ENCODE results near the gene NAA10.

Gene NAA10

DNA sequence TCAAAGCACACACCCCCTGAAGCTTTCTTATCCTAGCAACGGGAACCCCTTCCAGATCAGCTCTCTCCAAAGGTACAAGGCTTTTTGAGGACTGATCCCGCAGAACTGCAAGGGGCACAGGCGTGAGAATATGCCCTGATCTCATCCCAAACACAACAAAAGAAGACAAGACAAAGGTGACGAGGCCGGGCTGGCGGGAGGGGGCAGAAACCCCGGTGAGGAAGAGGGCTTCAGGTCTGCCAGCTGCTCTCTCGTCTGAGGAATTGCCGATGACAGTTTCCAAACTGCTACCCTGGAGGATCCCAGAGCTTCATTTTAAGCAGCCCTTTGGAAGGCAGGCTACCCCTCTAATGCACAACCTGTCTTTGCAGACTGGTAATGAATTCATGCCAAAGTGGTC is 33.4 kb upstream of the NAA10 start:
- Histone ChIP-seq H3K27ac (peak overlapping the region; percentile 99), H3K9me3 (no peaks in the 10 kb centered on the region), H3K4me1 (ENCODE audit: control insufficient read depth in 1 of 2, insufficient read depth in 1 of 2, low read depth in 1 of 2, low read length in 1 of 2) (peaks cover 50 to 53% of the 10 kb centered on the region in 2 experiments), H3K36me3 (no peaks in the 10 kb centered on the region), H3K27me3 (no peaks in the 10 kb centered on the region), H3K4me3 (ENCODE audit: low read depth in 1 of 2, low read length in 1 of 2) (peak overlapping the region in 1 of 2 experiments; percentile 99)
- TF ChIP-seq, protein P1, sequence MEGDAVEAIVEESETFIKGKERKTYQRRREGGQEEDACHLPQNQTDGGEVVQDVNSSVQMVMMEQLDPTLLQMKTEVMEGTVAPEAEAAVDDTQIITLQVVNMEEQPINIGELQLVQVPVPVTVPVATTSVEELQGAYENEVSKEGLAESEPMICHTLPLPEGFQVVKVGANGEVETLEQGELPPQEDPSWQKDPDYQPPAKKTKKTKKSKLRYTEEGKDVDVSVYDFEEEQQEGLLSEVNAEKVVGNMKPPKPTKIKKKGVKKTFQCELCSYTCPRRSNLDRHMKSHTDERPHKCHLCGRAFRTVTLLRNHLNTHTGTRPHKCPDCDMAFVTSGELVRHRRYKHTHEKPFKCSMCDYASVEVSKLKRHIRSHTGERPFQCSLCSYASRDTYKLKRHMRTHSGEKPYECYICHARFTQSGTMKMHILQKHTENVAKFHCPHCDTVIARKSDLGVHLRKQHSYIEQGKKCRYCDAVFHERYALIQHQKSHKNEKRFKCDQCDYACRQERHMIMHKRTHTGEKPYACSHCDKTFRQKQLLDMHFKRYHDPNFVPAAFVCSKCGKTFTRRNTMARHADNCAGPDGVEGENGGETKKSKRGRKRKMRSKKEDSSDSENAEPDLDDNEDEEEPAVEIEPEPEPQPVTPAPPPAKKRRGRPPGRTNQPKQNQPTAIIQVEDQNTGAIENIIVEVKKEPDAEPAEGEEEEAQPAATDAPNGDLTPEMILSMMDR (IDR thresholded peaks at IDR 0.05) = no peak

DNA sequence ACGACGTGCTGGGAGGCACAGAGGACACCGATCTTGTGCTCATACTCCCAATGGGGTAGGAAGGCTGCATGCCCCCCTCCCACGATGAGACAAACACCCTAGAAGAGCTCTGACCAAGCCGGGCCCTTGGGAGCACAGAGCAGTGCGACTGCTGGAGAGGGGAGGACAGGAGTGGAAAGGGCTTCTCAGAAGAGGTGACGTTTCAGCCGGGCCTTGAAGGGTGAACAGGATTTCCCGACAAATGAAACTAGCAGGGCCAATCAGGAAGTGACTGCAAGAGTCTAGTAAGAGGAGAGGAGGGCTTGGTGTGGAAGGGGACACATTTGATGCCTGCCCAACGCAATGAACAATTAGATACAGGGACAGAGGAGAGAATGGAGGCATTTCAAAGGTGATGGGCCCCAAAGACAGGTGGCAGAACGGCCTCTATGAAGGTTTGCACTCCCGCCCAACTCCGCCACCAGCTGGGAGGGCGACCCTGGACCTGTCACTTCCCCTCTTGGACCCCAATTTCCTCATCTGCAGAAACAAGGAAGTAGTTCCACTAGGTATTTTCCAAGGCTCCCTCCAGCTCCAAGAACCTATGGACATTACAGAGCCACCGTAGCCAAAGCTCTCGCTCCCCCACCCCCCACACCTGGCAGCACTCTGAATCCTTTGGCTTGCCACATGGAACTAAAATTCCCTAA is 32.8 kb upstream of the NAA10 start:
- H3K9me3 ChIP-seq = no peaks in the 10 kb centered on the region
- H3K27ac ChIP-seq = peak overlapping the region; percentile 99
- peaks cover 48 to 49% of the 10 kb centered on the region in 2 experiments for H3K4me1 ChIP-seq (ENCODE audit: control insufficient read depth in 1 of 2, insufficient read depth in 1 of 2, low read depth in 1 of 2, low read length in 1 of 2)
- TF ChIP-seq, protein P1 (IDR thresholded peaks at IDR 0.05) = no peak
- no peaks in the 10 kb centered on the region for H3K36me3 ChIP-seq
- no peaks in the 10 kb centered on the region for H3K27me3 ChIP-seq
- peak overlapping the region; percentile 14 to 99 for H3K4me3 ChIP-seq (ENCODE audit: low read depth in 1 of 2, low read length in 1 of 2)

- peak overlapping the region; percentile 99 for H3K27ac ChIP-seq
- peak overlapping the region; percentile 14 to 99 for H3K4me3 ChIP-seq (ENCODE audit: low read depth in 1 of 2, low read length in 1 of 2)
- H3K9me3 ChIP-seq = no peaks in the 10 kb centered on the region
- TF ChIP-seq, protein P1 (IDR thresholded peaks at IDR 0.05) = no peak
- peaks cover under 1% of the 10 kb centered on the region for H3K36me3 ChIP-seq
- peaks cover 48 to 49% of the 10 kb centered on the region in 2 experiments for H3K4me1 ChIP-seq (ENCODE audit: control insufficient read depth in 1 of 2, insufficient read depth in 1 of 2, low read depth in 1 of 2, low read length in 1 of 2)
- no peaks in the 10 kb centered on the region for H3K27me3 ChIP-seq
These were observed 32.2 kb upstream of the NAA10 start for GRCh38 chrX:153966841-153967535.

- Histone ChIP-seq H3K27ac (peak overlapping the region; percentile 99), H3K4me1 (ENCODE audit: control insufficient read depth in 1 of 2, insufficient read depth in 1 of 2, low read depth in 1 of 2, low read length in 1 of 2) (peaks cover 48 to 49% of the 10 kb centered on the region in 2 experiments)
These were observed 31.4 kb upstream of the NAA10 start for GRCh38 chrX:153966283-153966688.

DNA sequence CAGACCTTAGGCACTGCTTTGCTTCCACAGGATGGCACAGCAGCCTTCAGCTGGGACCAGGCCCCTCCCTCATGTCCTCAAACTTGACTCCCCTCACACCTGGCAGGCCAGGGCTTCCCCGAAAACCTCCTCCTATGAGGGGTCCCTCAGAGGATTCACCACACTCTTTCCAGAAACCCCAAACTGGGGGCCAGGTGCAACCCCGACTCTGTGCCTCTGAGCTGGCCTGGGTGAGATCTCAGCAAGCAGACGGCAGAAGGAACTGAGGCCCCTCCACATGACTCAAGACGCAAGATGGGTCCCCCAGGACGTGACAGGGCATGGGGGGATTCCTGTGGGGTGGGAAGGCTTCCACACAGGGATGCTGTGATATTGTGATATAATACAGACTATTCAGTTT is 30.6 kb upstream of the NAA10 start:
- Histone ChIP-seq H3K9me3 (no peaks in the 10 kb centered on the region), H3K4me1 (ENCODE audit: control insufficient read depth in 1 of 2, insufficient read depth in 1 of 2, low read depth in 1 of 2, low read length in 1 of 2) (peaks cover 46 to 48% of the 10 kb centered on the region in 2 experiments), H3K4me3 (ENCODE audit: low read depth in 1 of 2, low read length in 1 of 2) (no peak overlapping the region), H3K36me3 (peaks cover 8% of the 10 kb centered on the region), H3K27me3 (no peaks in the 10 kb centered on the region), H3K27ac (peak overlapping the region; percentile 99)
- TF ChIP-seq, protein P1 (IDR thresholded peaks at IDR 0.05) = no peak

More at GRCh38 chrX:153966283-153966688, 31.4 kb upstream of the NAA10 start:
- TF ChIP-seq, protein P1 (IDR thresholded peaks at IDR 0.05) = no peak
- H3K36me3 ChIP-seq = peaks cover 8% of the 10 kb centered on the region
- no peak overlapping the region for H3K4me3 ChIP-seq (ENCODE audit: low read depth in 1 of 2, low read length in 1 of 2)
- no peaks in the 10 kb centered on the region for H3K27me3 ChIP-seq
- no peaks in the 10 kb centered on the region for H3K9me3 ChIP-seq

Measured in neutrophil (primary cell).